ENCODE measurements around the gene SLC9A3. TPM values are rescaled to one million over a fixed set of nuclear protein-coding genes. Genes with fewer than 3 reads are reported as not detected.
"Not testable (repeated sequence)": the region's sequence is repeated elsewhere in the genome, so short reads cannot be mapped to it uniquely, and the experiment has no call there.

SLC9A3 gene
- total RNA-seq, 2 experiments from 2014 or later: 2.3 to 2.5 TPM

- no peak overlapping the region for H3K27ac ChIP-seq (ENCODE audit: low read depth in 1 of 2, low read length in 2 of 2)
- Mint-ChIP-seq H3K9me3 (no peaks in the 10 kb centered on the region), H3K4me1 (ENCODE audit: low read depth) (no peaks in the 10 kb centered on the region), H3K36me3 (ENCODE audit: low read depth) (no peaks in the 10 kb centered on the region), H3K4me3 (no peak overlapping the region), H3K27ac (no peak overlapping the region), H3K27me3 (peaks cover 14% of the 10 kb centered on the region)
- intact Hi-C loops (cut with DNase I, micrococcal nuclease): no loop called here
- H3K4me3 ChIP-seq (ENCODE audit: low read length): no peak overlapping the region
- DNase-seq: no peak
- no peak for TF ChIP-seq CTCF (IDR thresholded peaks at IDR 0.05)
- ChIA-PET CTCF (no interaction called here), POLR2A (no interaction called here)
- no peak for ATAC-seq (ENCODE audit: poor library complexity)
- H3K4me1 ChIP-seq (ENCODE audit: insufficient read depth, low read length): no peaks in the 10 kb centered on the region
- H3K9me3 ChIP-seq (ENCODE audit: control insufficient read depth in 1 of 2, insufficient read depth in 1 of 2, low read length in 2 of 2): peaks cover 0 to 11% of the 10 kb centered on the region in 2 experiments
- H3K36me3 ChIP-seq (ENCODE audit: insufficient read depth, low read length): no peaks in the 10 kb centered on the region
- H3K27me3 ChIP-seq (ENCODE audit: control insufficient read depth in 1 of 2, insufficient read depth in 2 of 2, low read length in 2 of 2): peaks cover 0 to 3% of the 10 kb centered on the region in 2 experiments
Measured at GRCh38 chr5:511476-511875, 12.8 kb downstream of the SLC9A3 start.

GRCh38 chr5:510521-510920, 13.7 kb downstream of the SLC9A3 start:
- intact Hi-C loops (cut with DNase I, micrococcal nuclease): no loop called here
- ATAC-seq (ENCODE audit: poor library complexity): no peak
- no peaks in the 10 kb centered on the region for H3K9me3 Mint-ChIP-seq
- no peak for TF ChIP-seq CTCF (IDR thresholded peaks at IDR 0.05)
- no peak overlapping the region for H3K4me3 Mint-ChIP-seq
- peaks cover 8% of the 10 kb centered on the region for H3K27me3 Mint-ChIP-seq
- ChIA-PET CTCF (no interaction called here), POLR2A (no interaction called here)
- Histone ChIP-seq H3K36me3 (ENCODE audit: insufficient read depth, low read length) (no peaks in the 10 kb centered on the region), H3K4me3 (ENCODE audit: low read length) (no peak overlapping the region), H3K27me3 (ENCODE audit: control insufficient read depth in 1 of 2, insufficient read depth in 2 of 2, low read length in 2 of 2) (peaks cover 0 to 3% of the 10 kb centered on the region in 2 experiments), H3K27ac (ENCODE audit: low read depth in 1 of 2, low read length in 2 of 2) (no peak overlapping the region), H3K9me3 (ENCODE audit: control insufficient read depth in 1 of 2, insufficient read depth in 1 of 2, low read length in 2 of 2) (peaks cover 0 to 18% of the 10 kb centered on the region in 2 experiments), H3K4me1 (ENCODE audit: insufficient read depth, low read length) (no peaks in the 10 kb centered on the region)
- no peaks in the 10 kb centered on the region for H3K36me3 Mint-ChIP-seq (ENCODE audit: low read depth)
- H3K4me1 Mint-ChIP-seq (ENCODE audit: low read depth): no peaks in the 10 kb centered on the region
- H3K27ac Mint-ChIP-seq: no peak overlapping the region
- no peak for DNase-seq

- Mint-ChIP-seq H3K36me3 (ENCODE audit: low read depth) (no peaks in the 10 kb centered on the region), H3K27me3 (peaks cover 4% of the 10 kb centered on the region), H3K9me3 (no peaks in the 10 kb centered on the region), H3K4me3 (no peak overlapping the region), H3K27ac (no peak overlapping the region), H3K4me1 (ENCODE audit: low read depth) (no peaks in the 10 kb centered on the region)
- Histone ChIP-seq H3K27me3 (ENCODE audit: control insufficient read depth in 1 of 2, insufficient read depth in 2 of 2, low read length in 2 of 2) (no peaks in the 10 kb centered on the region), H3K27ac (ENCODE audit: low read depth in 1 of 2, low read length in 2 of 2) (no peak overlapping the region), H3K36me3 (ENCODE audit: insufficient read depth, low read length) (no peaks in the 10 kb centered on the region), H3K9me3 (ENCODE audit: control insufficient read depth in 1 of 2, insufficient read depth in 1 of 2, low read length in 2 of 2) (peaks cover 0 to 18% of the 10 kb centered on the region in 2 experiments), H3K4me1 (ENCODE audit: insufficient read depth, low read length) (no peaks in the 10 kb centered on the region), H3K4me3 (ENCODE audit: low read length) (no peak overlapping the region)
- intact Hi-C loops (cut with DNase I, micrococcal nuclease): no loop called here
- ChIA-PET CTCF (no interaction called here), POLR2A (no interaction called here)
- DNase-seq: no peak
- ATAC-seq (ENCODE audit: poor library complexity): no peak
- TF ChIP-seq CTCF (IDR thresholded peaks at IDR 0.05): no peak
Measured at GRCh38 chr5:509611-510185, 14.6 kb downstream of the SLC9A3 start.

GRCh38 chr5:507986-508575, 16.2 kb downstream of the SLC9A3 start:
- DNase-seq; CTCF ChIA-PET; H3K36me3 Mint-ChIP-seq (ENCODE audit: low read depth); H3K27me3 Mint-ChIP-seq; ATAC-seq (ENCODE audit: poor library complexity); H3K4me1 ChIP-seq (ENCODE audit: insufficient read depth, low read length); H3K4me3 Mint-ChIP-seq; H3K27me3 ChIP-seq (ENCODE audit: control insufficient read depth in 1 of 2, insufficient read depth in 2 of 2, low read length in 2 of 2); H3K4me3 ChIP-seq (ENCODE audit: low read length); H3K4me1 Mint-ChIP-seq (ENCODE audit: low read depth); POLR2A ChIA-PET; H3K9me3 Mint-ChIP-seq; H3K27ac ChIP-seq (ENCODE audit: low read depth in 1 of 2, low read length in 2 of 2); H3K27ac Mint-ChIP-seq; intact Hi-C loops (cut with DNase I, micrococcal nuclease); H3K36me3 ChIP-seq (ENCODE audit: insufficient read depth, low read length): not testable (repeated sequence)
- H3K9me3 ChIP-seq (ENCODE audit: control insufficient read depth in 1 of 2, insufficient read depth in 1 of 2, low read length in 2 of 2): peaks cover 0 to 18% of the 10 kb centered on the region in 2 experiments
